AG20443 (cell line): Measurements from ENCODE around the gene NUDT2.

Source experiments
- DNase-seq: peaks from one replicate; pipeline ENCODE4 v3.0.0; 2012; ENCODE audit warnings: low spot score, mixed read lengths

Gene NUDT2

DNA sequence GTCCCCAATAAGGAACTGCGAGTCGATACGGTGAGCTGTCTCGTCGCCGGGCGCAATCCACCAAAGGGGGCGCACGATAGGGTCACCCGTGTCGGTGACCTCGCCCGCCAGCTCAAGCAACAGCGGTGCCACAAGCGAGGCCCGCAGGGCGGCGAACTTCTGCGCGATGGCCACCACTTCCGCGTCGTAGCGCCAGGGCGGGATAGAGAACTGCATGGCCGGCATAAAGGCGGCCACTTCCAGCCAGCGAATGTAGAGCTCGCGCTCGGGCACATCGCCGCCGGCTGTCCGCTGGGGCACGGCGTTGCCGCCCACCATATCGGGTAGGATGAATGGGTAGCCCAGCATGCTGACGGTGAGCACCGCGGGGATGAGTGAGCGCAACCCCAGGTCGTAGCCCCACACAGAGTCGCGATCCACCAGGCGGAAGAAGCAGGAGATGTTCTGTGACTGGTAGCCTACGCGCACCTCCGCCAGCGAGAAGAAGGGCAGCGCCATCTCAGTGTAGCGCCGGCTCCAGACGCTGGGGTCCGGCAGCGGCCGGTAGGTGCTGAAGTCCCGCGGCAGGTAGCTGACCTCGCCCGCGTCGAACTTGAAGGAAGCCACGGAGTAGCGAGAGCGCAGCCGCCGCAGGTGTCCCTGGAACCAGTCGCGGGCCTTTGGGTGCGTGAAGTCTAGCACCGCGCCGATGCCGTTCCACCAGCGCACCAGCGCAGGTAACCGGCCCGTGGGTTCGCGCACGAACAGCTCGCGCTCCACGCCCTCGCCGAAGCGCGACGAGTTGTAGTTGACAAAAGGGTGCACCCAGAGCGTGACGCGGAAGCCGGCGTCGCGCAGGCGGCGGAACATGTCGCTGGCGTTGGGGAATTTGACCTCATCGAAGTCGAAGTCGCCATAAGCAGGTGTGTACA is 41.9 kb downstream of the NUDT2 start:
- DNase-seq: no peak

DNA sequence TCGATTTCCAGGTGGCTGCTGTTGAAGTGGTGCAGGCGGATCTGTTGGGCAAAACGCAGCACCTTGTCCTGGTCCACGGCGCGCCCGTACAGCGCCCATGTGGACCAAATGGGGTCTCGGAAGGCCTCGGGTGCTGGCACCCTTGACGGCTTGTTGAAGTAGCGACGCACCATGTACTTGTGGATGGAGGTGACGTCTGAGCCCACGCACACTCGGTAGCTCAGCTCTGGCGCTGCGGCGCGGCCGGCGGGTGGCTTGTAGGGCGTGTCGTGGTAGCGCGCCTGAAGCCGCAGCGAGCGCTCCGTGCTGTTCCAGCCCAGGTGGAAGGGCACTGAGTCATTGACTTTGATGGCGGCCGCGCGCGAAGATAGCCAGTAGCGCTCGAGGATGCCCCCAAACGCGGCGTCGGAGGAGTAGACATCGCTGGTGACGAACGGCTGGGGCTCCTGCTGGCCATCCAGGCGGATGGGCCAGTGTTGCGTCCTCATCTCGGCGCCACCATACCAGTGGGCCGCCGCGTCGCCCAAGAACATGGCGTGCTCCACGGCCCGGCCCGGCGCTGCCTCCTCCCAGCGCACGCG is 42.6 kb downstream of the NUDT2 start:
- no peak for DNase-seq

DNA sequence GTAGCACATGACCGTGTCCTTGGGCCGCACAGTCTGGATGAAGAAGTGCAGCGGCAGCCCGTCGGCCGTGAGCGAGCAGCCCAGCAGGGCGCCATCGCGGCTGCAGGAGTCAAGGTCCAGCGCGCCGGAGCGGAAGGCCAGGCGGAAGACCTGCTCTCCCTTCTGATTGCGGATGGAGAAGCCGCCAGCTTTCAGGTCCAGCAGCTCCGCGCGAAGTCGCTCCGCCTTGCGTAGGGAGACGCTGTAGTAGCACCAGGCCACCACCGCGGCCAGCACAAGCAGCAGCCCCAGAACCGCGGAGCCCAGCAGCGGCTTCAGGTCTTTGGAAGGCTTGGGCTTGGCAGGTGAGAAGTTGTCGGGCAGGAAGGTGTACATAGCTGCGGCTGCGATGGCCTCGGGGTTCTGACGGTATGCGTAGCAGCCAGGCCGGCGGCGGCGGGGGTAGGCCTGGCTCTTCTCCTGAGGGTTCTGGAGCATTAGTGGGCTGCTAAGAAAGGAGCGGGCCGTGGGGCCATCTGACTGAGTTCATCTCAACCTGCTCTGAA is 43.2 kb downstream of the NUDT2 start:
- no peak for DNase-seq

DNA sequence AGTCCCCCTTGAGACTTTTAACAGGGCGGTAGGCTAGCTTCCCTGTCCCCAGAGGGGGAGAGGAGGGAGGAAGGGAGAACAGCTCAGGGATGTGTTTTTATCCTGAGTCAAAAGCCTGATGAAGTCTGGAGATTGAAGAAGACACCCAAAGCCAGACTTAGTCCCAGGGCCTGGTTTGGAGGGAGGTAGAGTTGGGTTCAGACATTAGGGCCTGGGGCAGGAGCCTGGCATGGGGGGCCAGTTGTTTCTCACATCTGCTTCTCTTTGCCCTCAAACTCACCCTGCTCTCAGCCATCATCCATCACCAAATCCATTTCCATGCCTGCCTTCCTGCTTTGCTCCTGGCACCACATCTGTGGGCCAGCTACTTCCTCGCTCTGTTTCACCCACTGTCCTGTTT is 44.4 kb downstream of the NUDT2 start:
- no peak for DNase-seq

DNA sequence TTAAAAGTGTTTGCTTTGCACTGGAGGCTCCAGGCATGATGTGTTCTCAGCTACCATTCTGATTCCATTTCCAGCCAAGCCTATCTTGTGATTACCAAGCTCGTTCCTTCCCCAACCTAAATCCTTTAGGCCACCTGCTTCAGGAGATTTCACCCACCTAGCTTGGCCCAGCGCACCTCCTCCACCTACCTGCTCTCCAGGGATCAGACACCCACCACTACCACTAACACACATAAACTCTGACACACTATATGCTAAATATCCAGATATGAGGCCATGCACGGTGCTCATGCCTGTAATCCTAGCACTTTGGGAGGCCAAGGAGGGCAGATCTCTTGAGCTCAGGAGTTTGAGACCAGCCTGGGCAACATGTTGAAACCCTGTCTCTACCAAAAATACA is 45.0 kb downstream of the NUDT2 start:
- no peak for DNase-seq

DNA sequence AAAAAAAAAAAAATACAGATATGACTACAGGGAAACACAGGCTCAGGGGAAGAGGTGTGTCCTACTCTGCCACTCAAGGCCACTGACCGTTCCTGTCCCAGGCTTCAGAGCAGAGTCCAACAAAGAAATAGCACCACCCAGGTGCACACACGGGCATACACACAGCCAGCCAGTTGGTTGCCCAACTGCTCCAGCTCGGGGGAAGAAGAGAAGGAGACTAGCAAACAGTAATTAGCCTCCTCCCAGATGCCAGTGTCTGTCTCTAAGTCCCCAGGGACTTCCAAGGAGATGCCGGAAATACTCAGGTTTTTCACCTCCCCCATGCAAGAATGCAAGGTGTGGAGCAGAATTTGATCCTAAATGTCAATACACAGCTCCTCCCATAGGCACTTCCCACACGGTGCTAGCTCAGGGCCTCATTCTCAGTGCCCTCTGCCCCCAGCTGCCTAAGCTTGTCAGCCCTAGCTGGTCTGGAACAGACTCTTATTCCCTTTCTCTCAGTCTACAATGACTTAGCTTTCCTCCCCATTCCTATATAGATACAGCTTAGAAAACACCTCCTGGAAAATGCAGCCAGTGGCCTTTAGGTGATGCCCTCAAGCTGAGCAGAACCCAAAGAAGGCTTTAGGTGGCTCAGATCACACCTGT is 45.7 kb downstream of the NUDT2 start:
- peak; percentile 4 for DNase-seq

DNA sequence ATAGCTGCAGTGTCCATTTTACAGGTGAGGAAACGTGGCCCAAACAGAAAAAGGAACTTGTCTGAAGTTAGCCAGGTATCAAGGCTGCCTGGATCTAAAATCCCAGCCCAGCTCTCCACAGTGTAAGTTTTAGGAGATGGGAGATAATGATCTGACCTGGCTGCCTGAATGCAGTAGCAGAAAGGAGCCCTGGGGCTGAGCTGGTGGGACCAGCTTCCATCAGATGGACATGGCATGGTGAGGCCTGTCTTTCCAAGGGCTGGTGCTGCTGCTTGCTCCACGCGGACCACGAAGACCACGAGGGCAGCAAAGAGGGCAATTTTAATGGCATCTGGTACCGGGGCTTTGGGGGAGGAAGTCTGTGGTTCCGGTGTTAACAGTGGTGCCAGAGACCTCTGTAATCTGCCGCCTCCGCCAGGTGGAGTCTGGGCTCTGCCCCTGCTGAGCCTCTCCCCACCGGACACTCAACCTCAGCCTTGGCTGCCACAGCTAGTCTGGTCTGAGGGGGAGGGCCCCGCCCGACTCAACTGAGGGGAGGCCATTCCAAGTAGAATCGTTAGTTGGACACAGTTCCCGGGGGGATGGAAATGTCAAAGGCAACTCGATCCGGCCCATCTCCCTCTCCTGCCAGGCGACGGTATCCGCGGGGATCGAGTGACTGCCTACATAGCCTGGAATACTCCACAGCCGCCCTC is 46.7 kb downstream of the NUDT2 start:
- DNase-seq: peak; percentile 35

DNA sequence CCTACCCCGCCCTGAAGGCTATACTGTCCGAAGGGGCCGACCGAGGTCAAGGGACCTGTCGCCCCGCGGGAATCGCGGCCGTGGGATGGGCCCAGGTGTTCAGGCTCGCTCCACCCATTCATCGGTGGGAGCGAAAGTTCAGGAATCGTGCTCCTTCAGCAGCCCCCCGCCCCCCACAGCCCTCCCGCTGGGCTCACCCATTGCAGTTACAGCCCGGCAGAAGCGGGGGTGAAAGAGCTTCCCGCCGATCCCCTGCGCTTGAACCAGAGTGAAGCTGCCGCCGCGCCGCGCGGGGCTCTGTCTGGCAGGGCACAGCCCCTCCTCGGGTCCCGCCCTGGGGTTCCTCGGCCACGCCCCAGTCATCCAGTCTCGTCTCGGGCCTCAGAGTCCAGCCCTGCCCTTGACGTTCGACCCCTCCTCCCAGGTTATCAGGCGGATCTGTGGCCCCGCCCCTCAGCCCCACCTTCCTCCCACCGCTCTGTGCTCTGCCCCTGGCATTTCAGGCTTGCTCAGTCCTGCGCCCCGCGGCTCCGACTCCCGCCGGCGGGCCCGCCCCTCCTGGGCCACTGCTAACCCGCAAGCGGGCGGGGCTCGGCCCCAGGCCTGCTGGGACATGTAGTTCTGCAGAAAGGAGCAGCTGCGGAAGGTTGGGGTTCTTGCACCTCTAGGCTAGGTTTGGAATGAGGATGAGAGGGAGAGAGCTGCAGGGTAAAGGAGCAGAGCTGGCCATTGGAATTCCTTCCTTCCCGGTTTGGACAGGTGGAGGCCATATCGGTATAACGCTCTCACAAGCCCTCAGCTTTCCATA is 47.4 kb downstream of the NUDT2 start, which contains the start of gene MYORG:
TSS of gene MYORG (minus strand) at position 303 of the 808 bp plus-strand sequence. CDS start 3,955 bp downstream, outside the sequence.
- DNase-seq: peak; percentile 93

DNA sequence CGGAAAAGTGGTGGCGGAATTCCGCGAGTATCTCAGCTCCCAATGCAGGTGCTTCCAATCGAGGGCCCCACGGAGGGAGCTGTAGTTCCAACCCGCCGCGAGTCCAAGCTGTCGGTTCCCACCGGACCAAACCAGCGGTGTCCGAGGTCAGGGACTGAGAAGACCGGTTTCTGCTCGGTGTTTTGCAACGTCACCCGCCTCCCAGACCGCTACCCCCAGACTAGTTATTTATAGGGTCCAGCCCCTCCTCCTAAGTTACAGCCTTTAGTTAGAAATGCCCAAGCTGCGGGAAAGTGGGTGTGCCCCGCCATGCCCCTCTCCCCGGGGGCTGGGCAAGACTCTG is 48.0 kb downstream of the NUDT2 start:
- DNase-seq: peak; percentile 40

DNA sequence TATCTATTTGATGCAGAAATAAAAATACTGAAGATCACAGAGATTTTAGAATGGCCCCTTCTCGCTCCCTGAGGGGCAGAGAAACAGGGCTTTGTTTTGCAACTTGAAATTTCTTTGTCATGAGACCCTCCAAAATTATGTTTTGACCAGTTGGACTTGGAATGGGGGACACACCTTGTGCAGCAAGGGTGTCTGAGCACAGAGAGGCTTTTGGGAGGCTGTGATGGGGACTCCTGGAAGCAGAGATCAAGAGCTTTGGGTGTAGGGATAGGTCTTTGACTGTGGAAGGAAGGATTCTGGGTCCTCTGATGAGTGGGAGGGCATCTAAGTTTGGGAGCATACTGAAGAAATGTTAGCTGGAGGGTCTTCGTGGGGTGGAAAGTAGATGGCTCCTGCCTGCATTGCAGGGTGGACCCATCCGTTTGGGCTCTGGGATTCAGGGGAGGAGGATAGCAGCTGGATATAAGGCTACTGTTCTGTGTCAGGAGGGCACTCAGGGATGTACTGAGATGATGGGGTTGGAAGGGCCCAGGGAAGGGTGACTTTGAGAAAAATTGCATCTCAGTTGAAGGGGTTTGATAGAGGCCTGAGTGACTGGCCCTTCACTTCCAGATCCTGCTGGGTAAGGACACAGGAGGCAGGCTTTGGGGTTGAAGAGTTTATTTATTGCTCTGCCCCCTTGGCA is 49.1 kb downstream of the NUDT2 start:
- DNase-seq: no peak

DNA sequence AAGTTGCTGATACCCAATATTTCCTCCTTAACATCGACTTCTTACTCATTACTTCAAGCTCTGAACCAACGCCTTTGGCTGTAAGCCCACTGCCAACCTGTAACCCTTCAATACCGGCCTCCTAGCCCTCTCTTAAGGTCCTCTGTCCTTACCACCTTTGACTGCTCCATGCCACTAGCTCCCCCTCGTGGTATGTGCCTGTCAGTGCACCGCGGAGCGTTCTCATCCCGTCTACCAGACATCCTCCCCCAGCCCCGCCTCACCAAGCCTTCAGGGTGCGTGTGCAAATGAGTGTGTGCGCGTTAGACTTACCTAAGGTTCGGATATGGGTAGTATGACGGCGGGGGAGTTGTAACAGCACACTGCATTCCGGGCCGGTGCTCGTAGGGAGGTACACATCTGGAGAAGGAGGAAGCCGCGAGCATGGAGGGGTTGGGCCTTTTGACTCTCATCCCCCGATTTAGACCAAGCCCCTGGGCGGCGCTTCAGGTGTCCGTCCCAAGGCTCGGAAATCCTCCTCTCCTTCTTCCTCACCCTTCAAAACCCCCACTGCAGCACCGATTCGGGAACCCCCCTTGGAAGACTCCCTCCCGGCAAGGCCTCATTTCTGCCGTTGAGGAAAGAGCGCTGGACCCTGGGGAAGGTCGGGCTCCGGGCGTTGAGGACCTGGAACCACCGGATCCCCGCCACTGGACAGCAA is 50.1 kb downstream of the NUDT2 start:
- peak; percentile 91 for DNase-seq

DNA sequence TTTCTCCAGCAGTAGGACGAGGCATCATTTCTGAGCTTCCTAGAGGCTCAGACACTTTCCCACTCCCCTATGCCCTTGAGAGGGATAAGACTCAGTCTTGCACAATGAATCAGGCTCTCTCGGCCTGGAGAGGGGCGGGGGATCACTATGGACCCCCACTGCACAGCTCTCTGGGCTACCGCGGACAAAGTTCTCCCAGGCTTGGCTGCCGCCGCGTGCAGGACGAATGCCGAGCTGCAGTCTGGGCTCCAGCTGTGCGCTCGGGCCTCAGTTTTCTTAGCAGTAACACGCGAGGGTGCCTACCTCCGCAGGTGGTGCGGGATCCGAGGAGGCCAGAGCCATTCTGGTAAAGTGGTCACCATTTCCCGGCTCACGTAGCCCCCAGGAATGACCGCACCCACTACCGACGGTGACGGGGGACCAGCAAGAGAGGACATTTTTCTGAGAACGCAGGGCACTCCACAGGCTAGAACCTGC is 50.7 kb downstream of the NUDT2 start:
- DNase-seq: peak; percentile 8

DNA sequence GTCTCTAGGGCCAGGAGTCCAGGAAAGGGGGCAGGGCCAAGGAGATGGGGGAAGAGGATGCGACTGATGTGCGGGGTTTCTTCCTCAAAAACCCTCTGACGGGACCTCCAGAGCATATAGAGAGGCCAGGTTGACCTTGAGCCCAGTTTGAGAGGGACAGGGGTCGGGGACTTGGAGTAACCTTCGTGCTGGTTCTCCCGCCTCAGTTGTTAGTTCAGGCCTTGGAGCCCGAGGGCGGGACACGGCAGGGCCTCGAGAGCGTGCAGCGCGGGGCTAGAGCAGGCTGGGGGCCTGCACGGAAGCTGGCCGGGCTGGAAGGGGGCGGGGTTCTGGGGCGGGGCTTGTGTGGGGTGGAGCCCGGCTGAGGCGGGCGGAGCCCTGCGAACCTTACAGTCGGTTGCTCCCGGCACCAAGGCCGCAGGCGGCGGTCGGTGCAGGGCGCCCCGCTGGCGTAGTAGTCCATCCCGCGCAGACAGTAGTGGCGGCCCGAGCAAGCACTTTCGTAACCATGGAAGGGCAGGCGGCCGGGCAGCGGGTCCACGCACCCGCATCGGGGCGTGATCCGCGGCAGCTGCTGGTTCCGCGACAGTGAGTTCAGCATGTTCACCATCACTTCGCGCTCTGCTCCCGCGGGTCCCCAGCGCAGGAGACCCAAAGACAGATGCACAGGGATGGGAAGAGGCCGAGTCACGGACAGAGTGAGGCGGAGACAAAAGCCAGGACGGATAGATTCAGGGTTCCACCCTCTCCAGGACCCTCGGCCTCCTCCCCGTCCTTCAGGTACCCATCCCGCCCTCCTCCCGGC is 51.3 kb downstream of the NUDT2 start:
- DNase-seq: peak; percentile 97

DNA sequence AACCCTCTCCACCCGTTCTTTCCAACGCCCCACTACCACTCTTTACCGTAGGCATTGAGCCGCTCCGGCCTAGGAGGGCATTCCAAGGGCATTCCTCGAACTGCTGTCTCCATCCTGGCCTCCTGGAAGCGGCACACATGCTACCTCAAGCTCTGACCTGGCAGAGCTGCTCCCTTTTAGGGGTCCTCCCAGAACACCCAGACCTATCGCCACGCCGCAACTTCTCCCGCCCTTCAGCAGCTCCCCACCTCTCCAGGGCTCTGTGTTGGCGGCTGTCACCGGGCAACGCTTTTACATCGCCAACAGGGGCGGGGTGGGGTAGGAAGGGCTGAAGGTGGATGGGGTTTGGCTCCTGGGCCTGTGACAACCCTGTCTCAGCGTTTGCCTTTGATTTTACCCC is 52.0 kb downstream of the NUDT2 start:
- no peak for DNase-seq

DNA sequence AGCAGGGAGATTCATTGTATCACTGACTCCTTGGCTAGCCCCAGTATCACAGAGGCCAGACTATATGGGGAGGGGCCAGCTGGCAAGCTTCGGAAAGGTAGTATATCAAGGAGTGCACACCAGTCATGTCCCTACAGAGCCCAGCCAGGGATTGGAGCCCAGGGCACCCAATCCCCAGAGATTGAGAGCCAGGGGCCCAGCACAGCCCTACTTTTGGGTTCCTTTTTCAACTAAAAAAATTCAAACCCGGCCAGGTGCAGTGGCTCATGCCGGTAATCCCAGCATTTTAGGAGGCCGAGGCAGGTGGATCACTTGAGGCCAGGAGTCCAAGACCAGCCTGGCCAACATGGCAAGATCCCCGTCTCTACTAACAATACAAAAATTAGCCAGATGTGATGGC is 52.7 kb downstream of the NUDT2 start:
- no peak for DNase-seq

DNA sequence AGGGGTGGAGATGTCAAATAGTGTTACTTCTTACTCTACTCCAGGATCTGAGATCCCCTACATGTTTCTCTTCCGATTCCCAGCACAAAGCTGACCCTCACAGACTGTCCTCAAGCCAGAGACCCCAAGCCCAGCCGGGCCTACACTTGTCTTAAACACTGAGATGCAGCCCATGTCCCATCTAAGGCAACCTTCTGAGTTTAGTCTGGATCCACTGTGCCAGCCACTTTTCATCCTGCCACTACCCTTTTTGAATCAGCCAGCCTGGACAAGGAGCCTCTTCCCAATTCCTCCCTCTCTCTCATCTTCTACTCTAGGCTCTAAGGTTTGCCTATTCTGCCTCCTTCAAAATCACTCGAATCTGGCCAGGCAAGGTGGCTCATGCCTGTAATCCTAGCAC is 53.5 kb downstream of the NUDT2 start:
- DNase-seq: no peak

DNA sequence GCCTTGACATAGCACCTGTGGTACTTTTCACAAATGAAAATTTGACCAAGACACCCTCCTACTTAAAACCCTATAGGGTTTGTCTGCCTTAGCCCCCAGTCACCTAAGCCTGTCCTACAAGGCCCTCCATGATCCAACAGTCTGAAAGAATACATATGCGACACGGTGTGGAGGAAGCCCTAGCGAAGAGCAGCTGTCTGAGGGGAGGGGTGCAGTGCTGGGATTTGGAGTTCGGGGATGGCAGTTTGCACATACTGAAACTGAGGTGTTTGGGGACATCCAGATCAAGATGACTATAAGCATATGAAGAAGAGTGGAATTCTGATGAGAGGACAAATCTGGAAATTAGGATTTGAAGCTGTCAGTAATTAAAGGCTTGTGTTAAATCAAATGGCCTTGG is 54.5 kb downstream of the NUDT2 start:
- no peak for DNase-seq

DNA sequence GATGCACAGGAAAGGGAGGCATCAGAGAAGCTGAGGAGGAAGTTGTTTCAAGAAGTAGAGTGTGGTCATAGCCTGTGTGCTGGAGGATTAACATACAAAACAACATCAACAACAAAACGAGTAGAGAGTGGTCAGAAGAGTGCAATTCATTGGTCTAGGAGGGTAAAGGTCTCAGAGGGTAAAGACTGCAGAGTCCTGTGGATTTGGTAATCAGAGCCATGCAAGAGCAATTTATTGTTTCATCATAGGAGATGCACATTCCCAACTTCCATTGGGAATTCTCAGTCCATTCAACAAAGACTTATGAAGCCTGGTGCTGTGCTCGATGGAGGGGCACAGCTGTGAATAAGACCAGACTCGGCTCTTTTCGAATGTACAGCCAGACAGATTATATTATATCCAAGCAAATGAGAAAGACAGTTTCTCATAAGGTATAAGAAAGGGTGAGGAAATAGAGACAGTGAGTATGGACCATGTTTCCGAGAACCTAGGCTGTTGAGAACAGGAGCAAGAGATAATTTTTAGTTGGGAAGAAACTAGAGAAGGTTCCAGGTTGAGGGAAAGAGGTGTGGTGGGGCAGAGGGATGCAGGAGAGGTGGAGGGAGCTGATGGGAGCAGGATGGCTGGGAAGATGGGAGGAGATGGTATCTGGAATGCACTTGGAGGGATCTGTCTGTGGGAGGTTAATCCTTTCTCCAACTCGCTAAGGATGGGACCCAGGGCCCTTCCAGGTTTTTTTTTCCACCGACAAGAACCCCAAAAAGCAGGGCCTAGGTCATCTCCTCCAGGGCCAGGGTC is 55.2 kb downstream of the NUDT2 start:
- DNase-seq: no peak
